HG03064 (cell line): ENCODE results near the gene CFAP52.
"Not testable (repeated sequence)": the region's sequence is repeated elsewhere in the genome, so short reads cannot be mapped to it uniquely, and the experiment has no call there.

Experiments used
- ATAC-seq: cut with Tn5 transposase; IDR thresholded peaks from one replicate; pipeline ENCODE4 v1.9.1; 2021; ENCODE audit warnings: low read depth; ENCODE audit not compliant: unreplicated experiment

Gene CFAP52

DNA sequence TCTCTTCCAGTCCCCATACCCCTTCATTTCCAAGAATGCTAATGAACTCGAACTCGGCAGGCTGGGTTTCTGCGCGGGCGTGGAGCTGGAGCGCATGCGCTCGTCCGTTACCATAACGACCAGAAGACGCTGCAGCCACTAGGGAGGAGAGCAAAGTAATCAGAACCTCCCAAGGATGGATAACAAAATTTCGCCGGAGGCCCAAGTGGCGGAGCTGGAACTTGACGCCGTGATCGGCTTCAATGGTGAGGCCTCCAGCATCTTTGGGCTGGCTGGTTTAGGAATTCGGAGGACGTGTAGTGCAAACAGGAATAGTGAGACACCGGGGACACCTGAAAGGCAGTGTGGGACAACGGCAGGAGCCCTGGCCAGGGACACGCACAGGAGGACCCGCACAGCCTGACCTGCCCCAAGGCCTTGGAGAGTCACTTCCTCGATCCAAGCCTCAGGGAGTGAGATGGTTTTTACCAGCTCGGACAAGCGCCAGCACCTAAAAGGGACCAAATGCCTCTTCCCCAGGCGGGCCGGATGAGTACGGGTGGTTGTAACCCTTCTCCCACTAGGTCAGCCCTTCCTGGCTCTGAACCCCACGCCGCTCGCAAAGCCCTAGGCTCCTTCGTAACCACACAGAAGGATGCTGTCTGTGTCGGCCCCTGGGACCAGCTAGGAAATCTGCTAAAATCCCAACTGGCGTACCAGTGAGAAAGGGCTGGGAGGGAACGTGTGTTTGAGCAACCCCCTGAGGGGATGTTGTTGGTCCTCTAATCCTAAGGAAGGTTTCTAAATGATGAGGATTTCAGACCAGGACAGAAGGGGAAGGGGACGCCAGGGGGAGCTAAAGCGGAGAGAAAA, at the start of gene CFAP52:
CFAP52 (plus strand) TSS at position 122 of the 852 bp plus-strand sequence; CDS start at position 176, 54 bp downstream.
- ATAC-seq: no peak

- no peak for ATAC-seq
Observed at GRCh38 chr17:9527788-9528187, 48.7 kb upstream of the CFAP52 start.

- ATAC-seq: no peak
Observed at GRCh38 chr17:9529033-9529700, 47.3 kb upstream of the CFAP52 start.

- ATAC-seq: no peak
Observed at GRCh38 chr17:9531034-9531433, 45.4 kb upstream of the CFAP52 start.

- no peak for ATAC-seq
Observed at GRCh38 chr17:9532715-9533114, 43.7 kb upstream of the CFAP52 start.

GRCh38 chr17:9533441-9533840, 43.0 kb upstream of the CFAP52 start:
- ATAC-seq: no peak

GRCh38 chr17:9536061-9536460, 40.4 kb upstream of the CFAP52 start:
- no peak for ATAC-seq

GRCh38 chr17:9537177-9537776, 39.2 kb upstream of the CFAP52 start:
- ATAC-seq: no peak

DNA sequence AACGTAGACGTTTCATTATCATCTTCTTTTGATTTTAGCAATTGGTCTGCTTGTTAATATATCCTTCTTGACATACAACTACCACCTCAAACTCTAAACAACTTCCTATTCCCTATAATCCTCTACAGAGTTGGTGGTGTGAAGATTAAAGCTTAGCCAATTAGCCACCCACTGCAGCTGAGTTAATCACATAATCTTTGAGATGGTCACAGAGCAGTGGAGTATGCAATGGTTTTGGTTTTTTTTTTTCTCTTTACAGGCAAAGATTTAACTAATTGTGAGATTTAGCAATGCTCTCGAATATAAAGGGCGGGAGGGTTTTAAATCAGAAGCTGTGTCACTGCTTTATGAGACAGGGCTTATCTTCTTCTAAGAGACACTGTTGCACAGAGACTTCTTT, 37.8 kb upstream of the CFAP52 start:
- no peak for ATAC-seq

- no peak for ATAC-seq
Observed at GRCh38 chr17:9541718-9542117, 34.7 kb upstream of the CFAP52 start.

- no peak for ATAC-seq
Observed at GRCh38 chr17:9544221-9544620, 32.2 kb upstream of the CFAP52 start.

- no peak for ATAC-seq
Observed at GRCh38 chr17:9549215-9549614, 27.2 kb upstream of the CFAP52 start.

GRCh38 chr17:9553181-9553580, 23.3 kb upstream of the CFAP52 start:
- no peak for ATAC-seq

DNA sequence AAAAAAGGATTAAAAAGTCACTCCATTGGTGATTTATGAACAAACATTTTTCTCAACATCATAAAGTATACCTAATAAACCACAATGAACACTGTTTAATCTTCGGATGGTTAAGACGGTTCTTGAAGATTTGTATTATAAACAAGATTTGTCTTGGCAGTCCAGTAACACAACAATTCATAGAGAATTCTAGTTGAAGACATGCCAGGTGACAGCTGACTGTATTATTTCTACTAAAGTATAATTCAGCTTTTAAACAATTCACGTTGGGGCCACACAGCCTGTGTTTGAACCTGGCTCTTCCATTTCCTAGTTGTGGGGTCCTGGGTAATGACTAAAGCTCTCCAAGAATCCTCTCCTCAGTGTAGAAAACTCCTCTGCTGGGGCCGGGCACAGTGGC, 22.8 kb upstream of the CFAP52 start:
- ATAC-seq: no peak

GRCh38 chr17:9554715-9555114, 21.7 kb upstream of the CFAP52 start:
- ATAC-seq: not testable (repeated sequence)

GRCh38 chr17:9557161-9557755, 19.2 kb upstream of the CFAP52 start:
- no peak for ATAC-seq

DNA sequence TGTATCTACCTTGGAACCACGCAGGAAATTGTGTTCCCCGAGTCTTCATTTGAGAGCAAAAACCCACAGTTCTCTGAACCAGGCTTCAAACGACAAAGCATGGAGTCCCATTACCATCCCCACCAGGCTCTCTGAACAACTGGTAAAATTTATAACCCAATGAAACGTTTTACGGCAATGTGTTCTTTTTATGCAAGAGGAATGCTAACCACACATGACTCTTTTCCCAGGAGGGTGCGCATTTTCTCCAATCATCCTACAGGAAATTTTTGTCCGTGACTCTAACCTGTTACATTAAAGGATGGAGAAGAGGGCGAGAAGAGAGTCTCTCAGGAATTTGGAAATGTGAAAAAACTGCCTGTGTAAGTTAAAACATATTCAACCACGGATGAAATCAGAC, 18.6 kb upstream of the CFAP52 start:
- ATAC-seq: no peak

DNA sequence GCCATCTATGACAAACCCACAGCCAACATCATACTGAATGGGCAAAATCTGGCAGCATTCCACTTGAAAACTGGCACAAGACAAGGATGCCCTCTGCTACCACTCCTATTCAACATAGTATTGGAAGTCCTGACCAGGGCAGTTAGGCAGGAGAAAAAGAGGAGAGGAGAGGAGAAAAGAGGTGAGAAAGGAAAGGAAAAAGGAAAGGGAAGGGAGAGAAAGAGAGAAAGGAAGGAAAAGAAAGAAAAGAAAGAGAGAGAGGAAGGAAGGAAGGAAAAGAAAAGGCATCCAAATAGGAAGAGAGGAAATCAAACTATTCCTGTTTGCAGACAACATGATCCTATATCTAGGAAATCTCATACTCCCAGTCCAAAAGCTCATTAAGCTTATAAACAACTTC, 12.3 kb upstream of the CFAP52 start:
- ATAC-seq: no peak

DNA sequence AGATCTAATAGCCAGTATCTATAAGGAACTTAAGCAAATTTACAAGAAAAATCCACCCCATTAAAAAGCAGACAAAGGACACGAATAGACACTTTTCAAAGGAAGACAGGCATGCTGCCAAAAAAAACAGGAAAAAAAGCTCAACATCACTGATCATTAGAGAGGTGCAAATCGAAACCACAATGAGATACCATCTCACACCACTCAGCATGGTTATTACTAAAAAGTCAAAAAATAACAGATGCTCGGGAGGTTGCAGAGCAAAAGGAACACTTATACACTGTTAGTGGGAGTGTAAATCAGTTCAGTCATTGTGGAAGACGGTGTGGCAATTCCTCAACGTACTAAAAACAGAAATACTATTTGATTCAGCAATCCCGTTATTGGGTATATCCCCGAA, 10.4 kb upstream of the CFAP52 start:
- ATAC-seq: no peak

DNA sequence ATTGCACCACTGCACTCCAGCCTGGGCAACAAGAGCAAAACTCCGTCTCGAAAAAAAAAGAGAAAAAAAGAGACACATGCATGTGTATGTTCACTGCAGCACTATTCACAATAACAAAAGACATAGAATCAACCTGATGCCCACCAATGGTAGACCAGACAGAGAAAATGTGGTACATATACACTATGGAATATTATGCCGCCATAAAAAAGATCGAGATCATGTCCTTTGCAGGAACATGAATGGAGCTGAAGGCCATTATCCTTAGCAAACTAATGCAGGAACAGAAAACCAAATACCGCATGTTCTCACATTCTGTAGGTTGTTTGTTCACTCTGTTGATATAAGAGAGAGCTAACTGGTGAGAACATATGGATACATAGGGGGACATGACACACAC, 9.7 kb upstream of the CFAP52 start:
- not testable (repeated sequence) for ATAC-seq

GRCh38 chr17:9568004-9568403, 8.4 kb upstream of the CFAP52 start:
- no peak for ATAC-seq
